HuH-7.5 (cell line): Measurements from ENCODE around the gene DTNBP1.

Source experiments
- DNase-seq: peaks from one replicate; pipeline ENCODE4 v3.0.0; 2011; ENCODE audit warnings: low spot score

Gene DTNBP1

DNA sequence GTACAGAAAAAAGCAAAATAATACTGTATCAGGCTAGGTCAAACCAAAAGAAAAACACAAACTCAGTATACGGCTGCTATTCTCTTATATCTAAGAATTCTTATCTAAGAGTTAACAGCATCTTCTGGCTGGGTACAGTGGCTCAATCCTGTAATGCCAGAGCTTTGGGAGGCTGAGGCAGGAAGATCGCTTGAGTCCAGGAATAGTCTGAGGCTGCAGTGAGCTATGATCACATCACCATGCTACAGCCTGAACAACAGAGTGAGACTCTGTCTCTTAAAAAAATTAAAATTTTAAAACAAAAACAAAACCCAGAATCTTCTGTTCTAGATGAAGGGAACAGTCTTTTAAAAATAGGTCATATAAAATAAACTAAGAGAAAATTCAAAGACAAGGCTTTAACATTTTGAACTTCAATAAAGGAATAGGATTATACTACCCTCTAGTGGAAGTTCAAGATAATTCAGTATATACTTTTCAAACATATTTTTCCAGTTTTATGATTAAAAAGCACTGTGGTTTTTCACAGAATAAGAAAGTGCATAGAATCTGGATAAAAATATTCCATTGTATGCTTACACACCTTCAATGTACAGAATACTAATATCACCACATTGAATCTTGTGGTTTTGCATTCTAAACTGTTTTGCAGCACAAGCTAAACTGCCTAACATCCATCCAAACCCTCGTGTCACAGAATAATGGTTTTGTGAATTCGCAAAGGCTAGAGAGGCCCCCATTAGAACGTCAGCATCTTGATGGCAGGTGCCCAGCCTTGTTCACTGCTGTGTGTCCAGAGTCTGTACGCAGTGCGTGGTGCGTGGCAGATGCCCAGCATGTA, 39.3 kb downstream of the DTNBP1 start:
- no peak for DNase-seq

DNA sequence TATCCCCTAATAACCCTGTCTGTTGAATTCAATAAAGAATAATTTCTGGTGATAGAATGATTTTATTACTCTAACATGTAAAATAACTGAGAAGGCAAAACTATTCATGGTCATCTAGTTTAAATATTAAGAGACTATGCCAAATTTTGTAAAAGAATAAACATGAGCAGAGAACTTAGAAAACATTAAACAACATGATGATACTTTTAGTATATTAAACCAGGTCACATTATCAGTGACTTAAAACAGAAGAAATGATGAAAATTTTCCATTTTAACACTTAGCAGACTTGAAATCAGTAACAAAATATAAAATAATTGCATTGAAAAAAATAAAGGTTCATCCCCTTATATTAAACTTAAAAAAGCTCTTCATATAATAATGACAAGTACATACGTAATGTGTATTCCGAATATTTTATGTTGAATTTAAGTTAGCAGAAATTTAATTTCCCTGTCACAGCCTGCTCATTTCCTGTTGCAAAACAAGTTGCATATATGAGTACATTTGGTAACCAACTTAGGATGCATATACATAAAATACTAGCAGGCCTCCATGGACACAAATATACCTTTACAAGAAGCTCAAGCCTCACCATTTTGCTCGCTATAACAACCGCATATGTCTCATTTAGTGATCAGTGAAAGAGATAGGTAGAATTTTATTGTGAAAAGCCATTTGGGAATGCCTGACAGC, 40.6 kb downstream of the DTNBP1 start:
- DNase-seq = no peak

DNA sequence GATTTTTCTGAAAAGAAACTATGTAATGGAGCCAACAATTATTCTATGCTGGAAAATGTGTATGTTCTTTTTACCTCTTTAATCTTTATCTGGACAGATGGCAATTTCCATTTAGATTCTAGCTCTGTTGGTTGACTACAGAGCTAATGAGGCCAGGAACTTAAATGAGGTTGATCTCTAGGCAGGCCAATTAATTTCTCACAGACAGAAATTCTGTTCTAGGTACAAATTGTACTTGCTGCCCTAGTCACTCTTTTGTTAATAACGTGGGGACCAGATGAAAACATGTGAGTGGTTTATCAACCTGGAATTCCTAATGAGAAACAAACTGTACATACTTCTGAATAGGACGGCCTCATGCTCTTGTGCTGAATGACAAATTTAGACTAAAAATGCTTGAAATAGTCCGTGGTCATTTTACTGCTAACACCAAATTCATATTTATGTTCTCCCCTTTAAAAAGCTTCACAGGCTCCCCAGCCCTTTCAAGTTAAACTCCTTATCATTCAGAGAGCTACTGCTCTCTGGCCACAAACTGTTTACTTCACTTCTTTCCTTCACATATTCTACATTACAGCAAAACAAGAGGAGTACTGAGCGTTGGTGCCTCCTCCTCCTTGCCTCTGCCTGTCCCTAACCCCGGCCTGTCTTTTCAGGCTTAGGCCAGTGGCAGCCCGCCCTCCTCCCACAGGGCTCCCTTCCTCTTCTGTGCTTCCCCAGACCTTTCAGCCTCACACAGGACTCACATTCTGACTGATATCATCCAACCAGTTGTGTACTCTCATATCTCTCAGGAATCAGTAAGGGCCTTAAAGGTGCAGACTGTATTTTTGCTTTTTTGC, 41.4 kb downstream of the DTNBP1 start:
- DNase-seq = no peak

- no peak for DNase-seq
Measured at GRCh38 chr6:15620611-15621010, 42.2 kb downstream of the DTNBP1 start.

- DNase-seq = no peak
Measured at GRCh38 chr6:15619330-15619729, 43.5 kb downstream of the DTNBP1 start.

DNA sequence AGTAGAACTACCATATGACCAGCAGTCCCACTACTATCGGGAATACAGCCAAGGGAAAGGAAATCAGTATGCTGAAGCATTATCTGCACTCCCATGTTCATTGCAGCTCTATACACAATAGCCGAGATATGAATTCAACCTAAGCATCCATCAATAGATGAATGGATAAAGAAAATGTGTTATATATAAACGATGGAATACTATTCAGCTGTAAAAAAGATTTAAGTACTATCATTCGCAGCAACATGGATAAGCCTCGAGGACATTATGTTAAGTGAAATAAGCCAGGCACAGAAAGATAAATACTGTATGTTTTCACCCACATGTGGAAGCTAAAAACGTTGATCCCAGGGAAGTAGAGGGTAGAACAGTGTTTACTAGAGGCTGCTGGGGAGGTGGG, 44.1 kb downstream of the DTNBP1 start:
- no peak for DNase-seq

DNA sequence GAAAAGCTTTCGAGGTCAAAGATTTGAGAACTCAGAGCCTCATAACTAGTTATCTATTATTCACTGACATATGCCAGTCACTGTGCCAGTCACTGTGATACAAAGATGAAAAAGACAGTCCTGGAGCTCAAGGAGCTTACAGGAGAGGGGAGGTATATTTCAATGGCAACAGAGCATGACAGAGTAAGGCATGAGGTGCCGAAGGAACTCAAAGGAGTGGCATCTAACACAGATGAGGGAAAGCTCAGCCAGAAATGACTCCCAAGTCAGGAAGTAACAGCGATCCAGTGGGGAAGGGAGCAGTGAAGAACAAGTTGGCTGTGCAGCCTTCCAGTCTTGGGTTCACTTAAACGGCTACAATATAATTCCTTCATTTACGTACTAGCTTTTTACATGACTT, 46.6 kb downstream of the DTNBP1 start:
- no peak for DNase-seq

- DNase-seq = no peak
Measured at GRCh38 chr6:15615802-15616201, 47.0 kb downstream of the DTNBP1 start.

- no peak for DNase-seq
Measured at GRCh38 chr6:15614277-15614676, 48.6 kb downstream of the DTNBP1 start.

DNA sequence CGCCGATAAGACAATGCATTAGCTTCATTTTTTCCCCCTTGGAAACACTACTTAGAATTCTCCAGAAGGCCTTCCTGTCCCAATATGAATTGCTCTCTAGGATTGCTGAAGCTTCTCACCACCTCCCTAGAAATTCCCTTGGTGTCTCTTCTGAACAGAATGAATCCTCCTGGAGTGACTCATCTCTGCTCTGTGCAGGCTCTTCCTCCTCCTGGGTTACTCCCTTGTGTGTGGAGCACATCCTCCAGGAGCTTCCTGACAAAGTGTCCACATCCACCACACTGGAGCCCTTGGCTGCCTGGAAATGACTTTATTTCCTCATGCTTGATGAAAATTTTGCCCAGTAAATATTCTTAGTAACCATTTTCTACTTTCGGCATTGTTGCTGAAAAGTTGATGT, 54.4 kb downstream of the DTNBP1 start:
- no peak for DNase-seq

- DNase-seq = no peak
Measured at GRCh38 chr6:15607603-15608002, 55.2 kb downstream of the DTNBP1 start.

GRCh38 chr6:15606347-15606746, 56.5 kb downstream of the DTNBP1 start:
- DNase-seq = no peak

GRCh38 chr6:15604843-15605242, 58.0 kb downstream of the DTNBP1 start:
- no peak for DNase-seq

DNA sequence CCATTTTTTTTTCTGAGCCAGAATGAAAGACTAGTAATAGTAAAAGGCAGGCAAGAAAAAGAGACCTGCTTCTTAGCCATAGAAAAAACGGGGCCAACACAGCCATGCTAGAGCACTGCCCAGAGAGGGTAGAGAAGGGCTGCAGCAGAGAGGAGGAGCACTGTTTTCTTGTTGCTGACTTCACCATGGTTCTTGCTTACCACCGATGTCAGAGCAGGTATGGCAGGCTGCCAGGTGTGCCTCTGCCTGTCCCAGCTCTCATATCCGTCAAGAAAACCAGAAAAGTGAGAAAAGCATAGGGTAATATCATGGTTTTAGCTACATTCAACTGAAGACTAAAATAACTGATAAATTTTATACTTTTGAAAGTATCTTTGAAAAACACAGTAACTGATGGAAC, 60.7 kb downstream of the DTNBP1 start:
- no peak for DNase-seq

- no peak for DNase-seq
Measured at GRCh38 chr6:15598273-15598798, 64.5 kb downstream of the DTNBP1 start.

GRCh38 chr6:15596186-15596896, 66.5 kb downstream of the DTNBP1 start:
- DNase-seq = no peak

- no peak for DNase-seq
Measured at GRCh38 chr6:15595461-15596173, 67.2 kb downstream of the DTNBP1 start.

- no peak for DNase-seq
Measured at GRCh38 chr6:15594512-15595259, 68.1 kb downstream of the DTNBP1 start.

- DNase-seq = no peak
Measured at GRCh38 chr6:15593798-15594197, 69.0 kb downstream of the DTNBP1 start.

DNA sequence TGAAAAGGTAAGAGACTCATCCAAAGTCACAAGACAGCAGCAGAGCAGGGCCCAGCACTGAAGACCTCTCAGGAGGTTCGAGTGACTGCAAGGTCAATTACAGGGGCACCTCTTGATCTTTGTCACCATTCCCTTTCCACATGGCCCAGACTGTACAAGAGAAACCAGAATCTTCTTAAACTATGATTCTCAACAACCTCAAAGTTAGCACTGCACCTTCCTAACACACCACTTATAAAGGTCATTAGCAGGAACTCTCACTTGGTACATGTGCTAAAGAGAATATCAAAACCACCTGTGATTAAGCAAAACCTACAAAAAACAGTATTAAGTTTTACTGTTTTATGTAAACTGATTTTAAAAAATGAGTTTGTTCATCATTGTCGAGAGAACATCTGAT, 70.2 kb downstream of the DTNBP1 start:
- DNase-seq = no peak
